Peyer's patch (tissue), 4 donors: Measurements from ENCODE around the gene ARMH4. TPM values are rescaled to one million over a fixed set of nuclear protein-coding genes. Genes with fewer than 3 reads are reported as not detected.
A peak's percentile ranks its signal among the peaks of the same experiment; 100 is the strongest.

Experiments used
- DNase-seq, 3 donors: peaks; one replicate each; pipeline ENCODE4 v3.0.0-alpha.2; 2017 to 2019
- H3K27ac ChIP-seq, 4 donors: fragments of 200-600 bp; sonication (generic); one replicate each; pipeline ENCODE4 v1.5.1; 2016 to 2019
- H3K27me3 ChIP-seq, 2 donors: fragments of 200-600 bp; sonication (generic); one replicate each; pipeline ENCODE4 v1.5.1; 2019
- H3K36me3 ChIP-seq, 3 donors: fragments of 200-600 bp; sonication (generic); one replicate each; pipeline ENCODE4 v1.5.1; 2016 to 2019
- H3K4me1 ChIP-seq, 4 donors: fragments of 200-600 bp; sonication (generic); one replicate each; pipeline ENCODE4 v1.5.1; 2016 to 2019
- H3K4me3 ChIP-seq, 4 donors: fragments of 200-600 bp; sonication (generic); 1 replicate in 3 of 4; 2 replicates in 1 of 4; pipeline ENCODE4 v1.5.1; 2016 to 2019; ENCODE audit warnings: mild to moderate bottlenecking in 1 of 4
- H3K9me3 ChIP-seq, 4 donors: fragments of 200-600 bp; sonication (generic); one replicate each; pipeline ENCODE4 v1.5.1; 2016 to 2019; ENCODE audit warnings: mild to moderate bottlenecking in 1 of 4
- POLR2A ChIP-seq, 2 donors: fragments of 450-650 bp; IDR thresholded peaks; one replicate each; pipeline ENCODE4 v1.5.1; 2017; ENCODE audit warnings: antibody characterized with exemption in 2 of 2, mild to moderate bottlenecking in 2 of 2, moderate library complexity in 2 of 2
- total RNA-seq, 4 donors: library from RNA; depleted of rRNA; stranded (reverse); fragments of >200 nt; gene quantifications; one replicate each; pipeline ENCODE4 v1.1.0, GENCODE V29; 2016
- TF ChIP-seq, protein P1 (sequence below), 6 experiments: fragments of 450-650 bp in 4 of 6; fragments of 200-600 bp in 2 of 6; sonication (generic) in 1 of 6; IDR thresholded peaks; one replicate each; pipeline ENCODE4 v1.5.1; 2017 to 2019; ENCODE audit warnings: antibody characterized with exemption in 6 of 6, mild to moderate bottlenecking in 3 of 6, moderate library complexity in 1 of 6

ARMH4 gene
- total RNA-seq, 4 donors from 2014 or later, result 0.18 to 3.2 (median 1.4) TPM

DNA sequence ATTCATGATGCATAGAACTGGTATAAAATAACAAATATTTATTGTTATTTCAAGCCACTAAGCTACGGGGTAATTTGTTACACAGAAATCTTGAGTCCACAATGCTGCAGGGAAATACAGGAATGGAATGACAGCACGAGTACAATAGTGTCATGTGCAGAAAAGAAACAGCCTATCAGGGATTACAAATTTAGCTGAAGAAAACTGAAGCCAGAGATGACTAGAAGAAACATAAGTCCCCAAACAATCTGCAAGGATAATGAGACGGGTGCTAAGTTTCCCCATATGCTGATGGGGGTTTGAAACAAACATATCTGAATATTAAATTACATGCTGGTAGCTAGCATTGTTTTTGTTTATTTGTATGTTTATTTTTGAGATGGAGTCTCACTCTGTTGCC, 8.9 kb downstream of the ARMH4 start:
- TF ChIP-seq, protein P1, sequence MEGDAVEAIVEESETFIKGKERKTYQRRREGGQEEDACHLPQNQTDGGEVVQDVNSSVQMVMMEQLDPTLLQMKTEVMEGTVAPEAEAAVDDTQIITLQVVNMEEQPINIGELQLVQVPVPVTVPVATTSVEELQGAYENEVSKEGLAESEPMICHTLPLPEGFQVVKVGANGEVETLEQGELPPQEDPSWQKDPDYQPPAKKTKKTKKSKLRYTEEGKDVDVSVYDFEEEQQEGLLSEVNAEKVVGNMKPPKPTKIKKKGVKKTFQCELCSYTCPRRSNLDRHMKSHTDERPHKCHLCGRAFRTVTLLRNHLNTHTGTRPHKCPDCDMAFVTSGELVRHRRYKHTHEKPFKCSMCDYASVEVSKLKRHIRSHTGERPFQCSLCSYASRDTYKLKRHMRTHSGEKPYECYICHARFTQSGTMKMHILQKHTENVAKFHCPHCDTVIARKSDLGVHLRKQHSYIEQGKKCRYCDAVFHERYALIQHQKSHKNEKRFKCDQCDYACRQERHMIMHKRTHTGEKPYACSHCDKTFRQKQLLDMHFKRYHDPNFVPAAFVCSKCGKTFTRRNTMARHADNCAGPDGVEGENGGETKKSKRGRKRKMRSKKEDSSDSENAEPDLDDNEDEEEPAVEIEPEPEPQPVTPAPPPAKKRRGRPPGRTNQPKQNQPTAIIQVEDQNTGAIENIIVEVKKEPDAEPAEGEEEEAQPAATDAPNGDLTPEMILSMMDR (IDR thresholded peaks at IDR 0.05), result no peak
- TF ChIP-seq POLR2A (IDR thresholded peaks at IDR 0.05), result no peak
- Histone ChIP-seq H3K27ac (no peak overlapping the region), H3K36me3 (no peaks in the 10 kb centered on the region), H3K4me1 (no peaks in the 10 kb centered on the region), H3K27me3 (no peaks in the 10 kb centered on the region), H3K4me3 (no peak overlapping the region), H3K9me3 (no peaks in the 10 kb centered on the region)
- no peak for DNase-seq

DNA sequence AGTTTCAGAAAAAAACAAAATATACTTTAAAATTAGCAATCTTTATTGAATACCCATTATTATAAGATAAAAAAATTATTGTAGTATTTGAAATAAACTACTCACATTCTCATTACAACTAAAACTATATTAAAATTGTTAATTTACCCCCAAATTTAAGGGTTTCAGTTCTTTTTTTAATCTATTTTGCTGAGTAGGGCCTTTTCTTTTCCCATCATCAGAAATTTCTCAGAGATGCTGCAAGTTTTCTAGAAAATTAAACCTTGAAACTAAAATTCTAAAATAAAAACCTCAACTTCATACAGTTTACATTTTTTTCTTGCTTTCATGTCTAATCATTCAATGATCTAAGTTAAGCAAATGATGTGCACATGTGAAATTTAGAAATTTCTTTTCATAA, 10.1 kb downstream of the ARMH4 start:
- TF ChIP-seq, protein P1 (IDR thresholded peaks at IDR 0.05), result no peak

GRCh38 chr14:58138714-58139482, 13.1 kb downstream of the ARMH4 start:
- H3K4me1 ChIP-seq, result no peaks in the 10 kb centered on the region
- no peaks in the 10 kb centered on the region for H3K9me3 ChIP-seq
- TF ChIP-seq, protein P1 (IDR thresholded peaks at IDR 0.05), result no peak
- no peak for TF ChIP-seq POLR2A (IDR thresholded peaks at IDR 0.05)
- no peak for DNase-seq
- H3K4me3 ChIP-seq, result no peak overlapping the region
- H3K27ac ChIP-seq, result no peak overlapping the region
- H3K27me3 ChIP-seq, result no peaks in the 10 kb centered on the region
- H3K36me3 ChIP-seq, result no peaks in the 10 kb centered on the region

More for the DNA sequence above, 10.1 kb downstream of the ARMH4 start:
- Histone ChIP-seq H3K4me3 (no peak overlapping the region), H3K4me1 (no peaks in the 10 kb centered on the region), H3K27ac (no peak overlapping the region), H3K27me3 (no peaks in the 10 kb centered on the region), H3K9me3 (no peaks in the 10 kb centered on the region), H3K36me3 (no peaks in the 10 kb centered on the region)
- DNase-seq, result no peak

GRCh38 chr14:58138031-58138713, 13.8 kb downstream of the ARMH4 start:
- TF ChIP-seq, protein P1 (IDR thresholded peaks at IDR 0.05), result no peak
- no peak for TF ChIP-seq POLR2A (IDR thresholded peaks at IDR 0.05)

GRCh38 chr14:58133739-58134138, 18.3 kb downstream of the ARMH4 start:
- Histone ChIP-seq H3K9me3 (no peaks in the 10 kb centered on the region), H3K27ac (no peak overlapping the region), H3K4me3 (no peak overlapping the region), H3K27me3 (no peaks in the 10 kb centered on the region), H3K4me1 (no peaks in the 10 kb centered on the region), H3K36me3 (no peaks in the 10 kb centered on the region)
- TF ChIP-seq POLR2A (IDR thresholded peaks at IDR 0.05), result no peak
- TF ChIP-seq, protein P1 (IDR thresholded peaks at IDR 0.05), result no peak
- DNase-seq, result no peak

More at GRCh38 chr14:58138031-58138713, 13.8 kb downstream of the ARMH4 start:
- H3K27ac ChIP-seq, result no peak overlapping the region
- H3K4me1 ChIP-seq, result no peaks in the 10 kb centered on the region
- H3K4me3 ChIP-seq, result no peak overlapping the region
- no peaks in the 10 kb centered on the region for H3K9me3 ChIP-seq
- no peaks in the 10 kb centered on the region for H3K27me3 ChIP-seq
- H3K36me3 ChIP-seq, result no peaks in the 10 kb centered on the region
- DNase-seq, result peak in 1 of 3 donors; percentile 53
